ENCODE measurements around the gene PLEK2. TPM values are rescaled to one million over a fixed set of nuclear protein-coding genes. Genes with fewer than 3 reads are reported as not detected.
A peak's percentile ranks its signal among the peaks of the same experiment; 100 is the strongest.

The PLEK2 gene
- total RNA-seq, 1 donor from 2014 or later: not detected

GRCh38 chr14:67435603-67436002, 23.6 kb upstream of the PLEK2 start:
- no peak for DNase-seq (ENCODE audit: low spot score)
- Histone ChIP-seq H3K27me3 (no peaks in the 10 kb centered on the region), H3K27ac (no peak overlapping the region), H3K36me3 (no peaks in the 10 kb centered on the region), H3K4me3 (no peak overlapping the region), H3K79me2 (ENCODE audit: low read depth) (no peaks in the 10 kb centered on the region), H3K9ac (no peak overlapping the region), H3K9me3 (ENCODE audit: low read depth) (no peaks in the 10 kb centered on the region), H4K20me1 (ENCODE audit: low read depth) (no peaks in the 10 kb centered on the region), H3F3A (ENCODE audit: low read depth) (no peaks in the 10 kb centered on the region), H2AFZ (replicated peaks) (no peak overlapping the region), H3K4me2 (no peak overlapping the region), H3K4me1 (no peaks in the 10 kb centered on the region)
- no peak overlapping the region for H3K4me3 Mint-ChIP-seq
- no peak overlapping the region for H3K27ac Mint-ChIP-seq
- H3K36me3 Mint-ChIP-seq: no peaks in the 10 kb centered on the region
- H3K9me3 Mint-ChIP-seq: no peaks in the 10 kb centered on the region
- H3K27me3 Mint-ChIP-seq (ENCODE audit: insufficient read depth, low read depth): peaks cover 8% of the 10 kb centered on the region
- no peak for TF ChIP-seq EZH2 (IDR thresholded peaks at IDR 0.05)
- no peak for TF ChIP-seq EZH2phosphoT487 (IDR thresholded peaks at IDR 0.05)
- no peak for TF ChIP-seq CTCF (IDR thresholded peaks at IDR 0.05)
- H3K4me1 Mint-ChIP-seq: peaks cover 6% of the 10 kb centered on the region

- H3K4me1 ChIP-seq: peaks cover 4% of the 10 kb centered on the region
- H3K4me1 Mint-ChIP-seq: peaks cover 17% of the 10 kb centered on the region
- no peak overlapping the region for H3K27ac ChIP-seq
- TF ChIP-seq CTCF (IDR thresholded peaks at IDR 0.05) (no peak), EZH2phosphoT487 (IDR thresholded peaks at IDR 0.05) (no peak), EZH2 (IDR thresholded peaks at IDR 0.05) (no peak)
- DNase-seq (ENCODE audit: low spot score): no peak
- peaks cover 4% of the 10 kb centered on the region for H3K27me3 ChIP-seq
- H3K9me3 Mint-ChIP-seq: no peaks in the 10 kb centered on the region
- H3K4me2 ChIP-seq: no peak overlapping the region
- no peak overlapping the region for H3K4me3 Mint-ChIP-seq
- no peaks in the 10 kb centered on the region for H3K79me2 ChIP-seq (ENCODE audit: low read depth)
- no peak overlapping the region for H3K27ac Mint-ChIP-seq
- H3K4me3 ChIP-seq: no peak overlapping the region
- no peaks in the 10 kb centered on the region for H4K20me1 ChIP-seq (ENCODE audit: low read depth)
- H3K27me3 Mint-ChIP-seq (ENCODE audit: insufficient read depth, low read depth): peaks cover 8% of the 10 kb centered on the region
- H3K9ac ChIP-seq: no peak overlapping the region
- no peaks in the 10 kb centered on the region for H3K36me3 ChIP-seq
- H3K9me3 ChIP-seq (ENCODE audit: low read depth): no peaks in the 10 kb centered on the region
- H3F3A ChIP-seq (ENCODE audit: low read depth): no peaks in the 10 kb centered on the region
- peak overlapping the region; percentile 3 for H2AFZ ChIP-seq (replicated peaks)
- no peaks in the 10 kb centered on the region for H3K36me3 Mint-ChIP-seq
Observed at GRCh38 chr14:67432050-67432564, 20.1 kb upstream of the PLEK2 start.

GRCh38 chr14:67429510-67430205, 17.7 kb upstream of the PLEK2 start:
- peaks cover 4% of the 10 kb centered on the region for H3K27me3 ChIP-seq
- H3K4me2 ChIP-seq: no peak overlapping the region
- H3K27me3 Mint-ChIP-seq (ENCODE audit: insufficient read depth, low read depth): peaks cover 11% of the 10 kb centered on the region
- no peak overlapping the region for H3K27ac Mint-ChIP-seq
- H3K36me3 ChIP-seq: no peaks in the 10 kb centered on the region
- DNase-seq (ENCODE audit: low spot score): no peak
- no peak overlapping the region for H3K9ac ChIP-seq
- TF ChIP-seq CTCF (IDR thresholded peaks at IDR 0.05) (no peak), EZH2 (IDR thresholded peaks at IDR 0.05) (no peak), EZH2phosphoT487 (IDR thresholded peaks at IDR 0.05) (no peak)
- no peak overlapping the region for H2AFZ ChIP-seq (replicated peaks)
- no peaks in the 10 kb centered on the region for H3K36me3 Mint-ChIP-seq
- H3K9me3 Mint-ChIP-seq: no peaks in the 10 kb centered on the region
- H3F3A ChIP-seq (ENCODE audit: low read depth): no peaks in the 10 kb centered on the region
- no peak overlapping the region for H3K4me3 Mint-ChIP-seq
- no peaks in the 10 kb centered on the region for H3K79me2 ChIP-seq (ENCODE audit: low read depth)
- no peaks in the 10 kb centered on the region for H4K20me1 ChIP-seq (ENCODE audit: low read depth)
- H3K4me1 ChIP-seq: peaks cover 14% of the 10 kb centered on the region
- H3K9me3 ChIP-seq (ENCODE audit: low read depth): no peaks in the 10 kb centered on the region
- peaks cover 28% of the 10 kb centered on the region for H3K4me1 Mint-ChIP-seq
- no peak overlapping the region for H3K27ac ChIP-seq
- H3K4me3 ChIP-seq: no peak overlapping the region
